IPS-15b (cell line): ENCODE results near the gene VAT1L.

Experiments used
- H3K27me3 ChIP-seq: one replicate; pipeline ENCODE4 v1.6.1; 2013; ENCODE audit warnings: low read length; ENCODE audit not compliant: control insufficient read depth, insufficient read depth
- H3K36me3 ChIP-seq: one replicate; pipeline ENCODE4 v1.6.1; 2013; ENCODE audit warnings: low read length; ENCODE audit not compliant: control insufficient read depth, insufficient read depth
- H3K4me1 ChIP-seq: one replicate; pipeline ENCODE4 v1.6.1; 2013; ENCODE audit warnings: mild to moderate bottlenecking, low read length; ENCODE audit not compliant: control insufficient read depth, insufficient read depth
- H3K4me3 ChIP-seq: one replicate; pipeline ENCODE4 v1.5.1; 2013; ENCODE audit warnings: low read depth, low read length
- H3K9ac ChIP-seq: one replicate; pipeline ENCODE4 v1.6.1; 2013; ENCODE audit warnings: low read depth, mild to moderate bottlenecking, low read length
- H3K9me3 ChIP-seq: one replicate; pipeline ENCODE4 v1.6.1; 2013; ENCODE audit warnings: mild to moderate bottlenecking, low read length; ENCODE audit not compliant: control insufficient read depth, insufficient read depth

VAT1L gene

GRCh38 chr16:77877712-77878347 lies 89.5 kb downstream of the VAT1L start:
- H3K4me3 ChIP-seq, result no peak overlapping the region
- H3K27me3 ChIP-seq, result no peaks in the 10 kb centered on the region
- no peak overlapping the region for H3K9ac ChIP-seq
- H3K36me3 ChIP-seq, result peaks cover 3% of the 10 kb centered on the region
- no peaks in the 10 kb centered on the region for H3K9me3 ChIP-seq
- no peaks in the 10 kb centered on the region for H3K4me1 ChIP-seq

- H3K27me3 ChIP-seq, result no peaks in the 10 kb centered on the region
- H3K9me3 ChIP-seq, result no peaks in the 10 kb centered on the region
These were observed 93.1 kb downstream of the VAT1L start for GRCh38 chr16:77881355-77882030.

GRCh38 chr16:77882358-77882757 lies 94.0 kb downstream of the VAT1L start:
- no peaks in the 10 kb centered on the region for H3K9me3 ChIP-seq
- no peaks in the 10 kb centered on the region for H3K27me3 ChIP-seq
- H3K4me1 ChIP-seq, result no peaks in the 10 kb centered on the region
- H3K9ac ChIP-seq, result no peak overlapping the region
- H3K36me3 ChIP-seq, result peaks cover 3% of the 10 kb centered on the region
- no peak overlapping the region for H3K4me3 ChIP-seq

More at GRCh38 chr16:77881355-77882030, 93.1 kb downstream of the VAT1L start:
- Histone ChIP-seq H3K4me3 (no peak overlapping the region), H3K4me1 (no peaks in the 10 kb centered on the region), H3K9ac (no peak overlapping the region), H3K36me3 (peaks cover 3% of the 10 kb centered on the region)

- H3K4me3 ChIP-seq, result no peak overlapping the region
- H3K9me3 ChIP-seq, result no peaks in the 10 kb centered on the region
- H3K36me3 ChIP-seq, result no peaks in the 10 kb centered on the region
- H3K4me1 ChIP-seq, result no peaks in the 10 kb centered on the region
- H3K27me3 ChIP-seq, result no peaks in the 10 kb centered on the region
- H3K9ac ChIP-seq, result no peak overlapping the region
These were observed 97.4 kb downstream of the VAT1L start for GRCh38 chr16:77885571-77886295.

GRCh38 chr16:77888871-77889270 lies 100.5 kb downstream of the VAT1L start:
- no peak overlapping the region for H3K4me3 ChIP-seq
- no peaks in the 10 kb centered on the region for H3K27me3 ChIP-seq
- no peaks in the 10 kb centered on the region for H3K4me1 ChIP-seq

GRCh38 chr16:77890075-77890474 lies 101.7 kb downstream of the VAT1L start:
- H3K4me1 ChIP-seq, result no peaks in the 10 kb centered on the region

More at GRCh38 chr16:77888871-77889270, 100.5 kb downstream of the VAT1L start:
- Histone ChIP-seq H3K36me3 (no peaks in the 10 kb centered on the region), H3K9me3 (no peaks in the 10 kb centered on the region), H3K9ac (no peak overlapping the region)

GRCh38 chr16:77894162-77894561 lies 105.8 kb downstream of the VAT1L start:
- Histone ChIP-seq H3K4me3 (no peak overlapping the region), H3K9me3 (no peaks in the 10 kb centered on the region), H3K9ac (no peak overlapping the region), H3K27me3 (no peaks in the 10 kb centered on the region), H3K36me3 (no peaks in the 10 kb centered on the region), H3K4me1 (peaks cover 8% of the 10 kb centered on the region)

More at GRCh38 chr16:77890075-77890474, 101.7 kb downstream of the VAT1L start:
- no peak overlapping the region for H3K4me3 ChIP-seq
- H3K9ac ChIP-seq, result no peak overlapping the region
- no peaks in the 10 kb centered on the region for H3K36me3 ChIP-seq
- H3K9me3 ChIP-seq, result no peaks in the 10 kb centered on the region
- no peaks in the 10 kb centered on the region for H3K27me3 ChIP-seq

- H3K27me3 ChIP-seq, result no peaks in the 10 kb centered on the region
- no peak overlapping the region for H3K4me3 ChIP-seq
These were observed 107.6 kb downstream of the VAT1L start for GRCh38 chr16:77895962-77896361.

GRCh38 chr16:77896415-77897128 lies 108.2 kb downstream of the VAT1L start:
- H3K9me3 ChIP-seq, result no peaks in the 10 kb centered on the region

More at GRCh38 chr16:77895962-77896361, 107.6 kb downstream of the VAT1L start:
- H3K9ac ChIP-seq, result no peak overlapping the region
- peaks cover 8% of the 10 kb centered on the region for H3K4me1 ChIP-seq
- no peaks in the 10 kb centered on the region for H3K9me3 ChIP-seq
- H3K36me3 ChIP-seq, result no peaks in the 10 kb centered on the region

GRCh38 chr16:77897129-77897437 lies 108.7 kb downstream of the VAT1L start:
- peaks cover 8% of the 10 kb centered on the region for H3K4me1 ChIP-seq
- no peaks in the 10 kb centered on the region for H3K27me3 ChIP-seq
- no peaks in the 10 kb centered on the region for H3K36me3 ChIP-seq
- no peak overlapping the region for H3K9ac ChIP-seq
- H3K9me3 ChIP-seq, result no peaks in the 10 kb centered on the region
- H3K4me3 ChIP-seq, result no peak overlapping the region

More at GRCh38 chr16:77896415-77897128, 108.2 kb downstream of the VAT1L start:
- Histone ChIP-seq H3K4me3 (no peak overlapping the region), H3K4me1 (peaks cover 8% of the 10 kb centered on the region), H3K36me3 (no peaks in the 10 kb centered on the region), H3K9ac (no peak overlapping the region), H3K27me3 (no peaks in the 10 kb centered on the region)

GRCh38 chr16:77897831-77898605 lies 109.7 kb downstream of the VAT1L start:
- no peaks in the 10 kb centered on the region for H3K27me3 ChIP-seq
- H3K36me3 ChIP-seq, result no peaks in the 10 kb centered on the region
- no peak overlapping the region for H3K4me3 ChIP-seq
- H3K9ac ChIP-seq, result no peak overlapping the region
- H3K9me3 ChIP-seq, result no peaks in the 10 kb centered on the region
- peaks cover 8% of the 10 kb centered on the region for H3K4me1 ChIP-seq
